ENCODE results near the gene NSUN3. TPM values are rescaled to one million over a fixed set of nuclear protein-coding genes. Genes with fewer than 3 reads are reported as not detected.

Gene NSUN3
- total RNA-seq, 1 experiment from 2014 or later: 14.4 TPM

DNA sequence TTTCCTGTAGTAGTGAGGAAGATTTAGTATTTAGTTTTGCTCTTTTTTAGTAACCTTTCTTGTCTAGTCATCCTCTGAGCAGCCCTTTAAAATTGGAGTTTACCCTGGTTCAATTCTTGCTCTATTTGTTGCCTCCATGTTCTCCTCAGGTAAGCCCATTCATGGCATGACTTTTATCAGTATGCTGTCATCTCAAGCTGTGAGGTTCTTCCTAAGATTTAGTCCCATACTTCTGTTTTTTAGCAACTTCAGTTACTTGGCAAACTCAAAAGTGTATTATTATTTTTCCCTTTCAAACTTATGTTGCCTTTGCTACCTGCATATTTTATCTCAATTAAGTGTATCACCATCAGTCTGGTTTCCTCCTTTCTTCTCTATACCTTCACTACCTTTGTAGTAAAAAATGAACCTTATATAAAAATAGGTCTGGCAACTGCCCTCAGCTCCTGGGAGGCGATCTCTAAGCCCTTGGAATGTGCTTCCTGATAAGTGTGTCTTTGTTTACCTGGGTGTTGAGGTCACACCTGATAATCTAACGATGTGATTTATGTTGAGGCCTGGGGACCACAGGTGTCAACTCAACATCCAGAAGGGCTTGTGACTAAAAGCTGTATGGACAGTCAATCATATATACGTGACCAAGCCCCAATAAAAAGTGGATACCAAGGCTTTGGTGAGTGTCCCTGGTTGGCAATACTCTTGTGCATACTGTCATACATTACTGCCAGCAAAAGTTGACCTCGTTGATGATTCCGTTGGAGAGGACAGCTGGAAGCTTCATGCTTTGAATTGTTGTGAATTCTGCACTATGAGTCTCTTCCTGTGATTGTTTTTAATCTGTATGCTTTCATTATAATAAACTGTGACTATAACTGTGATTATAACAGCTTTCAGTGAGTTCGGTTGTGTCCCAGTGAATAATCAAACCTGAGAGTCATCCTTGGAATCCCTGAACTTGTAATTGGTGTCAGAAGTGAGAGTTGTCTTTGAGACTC lies 3.9 kb downstream of the NSUN3 start:
- intact Hi-C loops (cut with micrococcal nuclease; ENCODE audit: unreplicated experiment): no loop called here
- TF ChIP-seq REST (IDR thresholded peaks at IDR 0.05; ENCODE audit: insufficient read depth in 1 of 2, low read depth in 2 of 2, low read length in 1 of 2) (no peak), TCF7L2 (IDR thresholded peaks at IDR 0.05; ENCODE audit: low read depth, low read length) (no peak), SIN3A (IDR thresholded peaks at IDR 0.05; ENCODE audit: borderline replicate concordance, insufficient read depth, low read depth, low read length) (no peak), POLR2AphosphoS5 (IDR thresholded peaks at IDR 0.05; ENCODE audit: low read depth, low read length) (no peak), CTCF (IDR thresholded peaks at IDR 0.05) (no peak)
- no peak overlapping the region for H3K27ac ChIP-seq (ENCODE audit: low read length)
- POLR2A ChIA-PET: no interaction called here
- H3K9me3 ChIP-seq (ENCODE audit: control insufficient read depth, insufficient read depth, low read depth, low read length): no peaks in the 10 kb centered on the region
- H3K4me3 ChIP-seq (ENCODE audit: low read depth in 2 of 2, low read length in 2 of 2): no peak overlapping the region
- H3K27me3 ChIP-seq (ENCODE audit: control insufficient read depth, insufficient read depth, low read length): no peaks in the 10 kb centered on the region
- BruUV-seq (replicated peaks): no TSS peak
- H3K36me3 ChIP-seq (ENCODE audit: control insufficient read depth, insufficient read depth, low read length): no peaks in the 10 kb centered on the region
- CTCF ChIA-PET: no interaction called here
- peaks cover 13% of the 10 kb centered on the region for H3K4me1 ChIP-seq (ENCODE audit: control insufficient read depth, insufficient read depth, low read length)
- in situ Hi-C loops (cut with HindIII; ENCODE audit: low pct_unique_long_range_greater_than_20kb, low sequenced_read_pairs): no loop called here
- ATAC-seq (no peak), DNase-seq (ENCODE audit: low read depth, low spot score) (no peak)

- ATAC-seq (no peak), DNase-seq (ENCODE audit: low read depth, low spot score) (no peak)
Observed at GRCh38 chr3:94069194-94069813, 6.4 kb downstream of the NSUN3 start.

More at GRCh38 chr3:94069194-94069813, 6.4 kb downstream of the NSUN3 start:
- ChIA-PET POLR2A (interaction anchor here (0.6 to 0.9 kb wide), 3 partner anchors 65 to 164 kb away, joined by 3 to 5 read pairs (median 3); partner anchors contain the start of gene ARL13B), CTCF (interaction anchor here (0.6 to 0.8 kb wide), 2 partner anchors 32 to 66 kb away, joined by 3 to 5 read pairs; no protein-coding TSS in a partner anchor)
- H3K4me3 ChIP-seq (ENCODE audit: low read depth in 2 of 2, low read length in 2 of 2): no peak overlapping the region
- H3K27ac ChIP-seq (ENCODE audit: low read length): no peak overlapping the region
- H3K27me3 ChIP-seq (ENCODE audit: control insufficient read depth, insufficient read depth, low read length): no peaks in the 10 kb centered on the region
- intact Hi-C loops (cut with micrococcal nuclease; ENCODE audit: unreplicated experiment): loop anchor here (2.0 kb wide), 1 partner anchor 65 kb away; no protein-coding TSS in a partner anchor
- H3K9me3 ChIP-seq (ENCODE audit: control insufficient read depth, insufficient read depth, low read depth, low read length): no peaks in the 10 kb centered on the region
- no peaks in the 10 kb centered on the region for H3K36me3 ChIP-seq (ENCODE audit: control insufficient read depth, insufficient read depth, low read length)
- in situ Hi-C loops (cut with HindIII; ENCODE audit: low pct_unique_long_range_greater_than_20kb, low sequenced_read_pairs): no loop called here
- peaks cover 4% of the 10 kb centered on the region for H3K4me1 ChIP-seq (ENCODE audit: control insufficient read depth, insufficient read depth, low read length)
- TF ChIP-seq CTCF (IDR thresholded peaks at IDR 0.05): peak; percentile 70; the same call in 1 of the 2 replicates
- TF ChIP-seq REST (IDR thresholded peaks at IDR 0.05; ENCODE audit: insufficient read depth in 1 of 2, low read depth in 2 of 2, low read length in 1 of 2): no peak
- no TSS peak for BruUV-seq (replicated peaks)
